Spleen (tissue), 11 donors: ENCODE measurements around the gene ZNF680. TPM values are rescaled to one million over a fixed set of nuclear protein-coding genes. Genes with fewer than 3 reads are reported as not detected.

Source experiments
- DNase-seq: peaks from one replicate; pipeline ENCODE4 v3.0.0-alpha.2; 2020
- H3K27ac ChIP-seq, 8 donors: fragments of 200-600 bp; sonication (generic) in 7 of 8; 1 replicate in 4 of 8; 2 replicates in 4 of 8; pipeline versions ENCODE4 v1.5.0 to v1.8.0; 2016 to 2021; ENCODE audit warnings: inconsistent platforms in 4 of 8, mild to moderate bottlenecking in 4 of 8, moderate library complexity in 1 of 8
- H3K27me3 ChIP-seq, 7 donors: fragments of 200-600 bp; sonication (generic) in 6 of 7; replicated peaks in 1 of 7; 1 replicate in 4 of 7; 2 replicates in 3 of 7; pipeline versions ENCODE4 v1.5.0 to v1.8.0; 2016 to 2021; ENCODE audit warnings: inconsistent platforms in 3 of 7, mild to moderate bottlenecking in 1 of 7
- H3K36me3 ChIP-seq, 6 donors: fragments of 200-600 bp; sonication (generic) in 5 of 6; 1 replicate in 4 of 6; 2 replicates in 2 of 6; pipeline versions ENCODE4 v1.5.0 to v1.8.0; 2016 to 2021; ENCODE audit warnings: inconsistent platforms in 2 of 6
- H3K4me1 ChIP-seq, 6 donors: fragments of 200-600 bp; sonication (generic) in 5 of 6; 1 replicate in 3 of 6; 2 replicates in 3 of 6; pipeline versions ENCODE4 v1.5.0 to v1.8.0; 2016 to 2021; ENCODE audit warnings: inconsistent platforms in 3 of 6
- H3K4me3 ChIP-seq, 8 donors: fragments of 200-600 bp; sonication (generic) in 7 of 8; 1 replicate in 4 of 8; 2 replicates in 4 of 8; pipeline versions ENCODE4 v1.5.0 to v1.8.0; 2016 to 2021; ENCODE audit warnings: inconsistent platforms in 4 of 8, mild to moderate bottlenecking in 4 of 8, moderate library complexity in 2 of 8
- H3K9me3 ChIP-seq, 8 donors: fragments of 200-600 bp; sonication (generic) in 7 of 8; 1 replicate in 4 of 8; 2 replicates in 4 of 8; pipeline versions ENCODE4 v1.5.0 to v1.8.0; 2016 to 2021; ENCODE audit warnings: inconsistent platforms in 4 of 8
- CTCF ChIP-seq, 11 experiments: fragments of 200-600 bp in 7 of 11; fragments of 450-650 bp in 4 of 11; sonication (generic) in 4 of 11; IDR thresholded peaks in 8 of 11; conservative IDR thresholded peaks in 3 of 11; 1 replicate in 7 of 11; 2 replicates in 4 of 11; pipeline versions ENCODE4 v1.4.0 to v1.8.0; 2016 to 2021; ENCODE audit warnings: antibody characterized with exemption in 11 of 11, inconsistent platforms in 4 of 11, mild to moderate bottlenecking in 1 of 11
- POLR2A ChIP-seq, 3 donors: fragments of 450-650 bp; IDR thresholded peaks; one replicate each; pipeline ENCODE4 v1.5.1; 2017; ENCODE audit warnings: antibody characterized with exemption in 3 of 3, mild to moderate bottlenecking in 1 of 3
- POLR2AphosphoS5 ChIP-seq, 3 donors: sonication (generic); formaldehyde crosslinking; IDR thresholded peaks; one replicate each; pipeline ENCODE4 v1.5.1; 2017; ENCODE audit warnings: antibody characterized with exemption in 3 of 3
- WGBS, 5 donors: extraction: QIAGEN DNeasy Blood & Tissue Kit in 3 of 5; methylation state at CpG; one replicate each; pipeline versions ENCODE4 v1.1.5 to v1.1.7; 2013 to 2018; 5-methylcytosine and 5-hydroxymethylcytosine counted together
- intact Hi-C: fragments of 100-400 bp; cut with DNase I; formaldehyde crosslinking; loops from one replicate; pipeline ENCODE4 v1.15.0; 2023; ENCODE audit warnings: low total_unique reads
- polyA plus RNA-seq, 3 donors: library from polyadenylated mRNA; stranded (reverse); fragments of 200-250 nt; gene quantifications; one replicate each; pipeline ENCODE4 v1.2.1, GENCODE V29; 2013
- total RNA-seq, 7 donors: library from RNA; depleted of rRNA in 3 of 7; stranded (reverse); fragments of >200 nt in 3 of 7; fragmentation: NEBNext Ultra II Directional in 4 of 7; extraction: Animal tissue kit (Norgen Biotek cat#: 25700) in 4 of 7; gene quantifications; one replicate each; pipeline versions ENCODE4 v1.1.0 to v1.2.1, GENCODE V29; 2016 to 2021
- donor health status: healthy with polysubstance abuse.
- donor health status: DM: no; HTN: no; CAD: no; lungs with moderate emphysema.
- donor health status: DM: no; HTN: no; CAD: no.
- donor health status: Bipolar disorder and iron deficiency.
- donor health status: healthy.
- donor health status: DM: no; HTN: no; CAD: no.
- donor health status: DM: yes; HTN: yes; CAD: no.

The ZNF680 gene
- total and polyA plus RNA-seq, 10 donors = 5.0 to 47.8 (median 23.5) TPM

- TF ChIP-seq POLR2AphosphoS5 (IDR thresholded peaks at IDR 0.05) = no peak
- TF ChIP-seq CTCF (IDR thresholded peaks at IDR 0.05 in 8 of 11, conservative IDR thresholded peaks at IDR 0.05 in 3 of 11) = no peak
- TF ChIP-seq POLR2A (IDR thresholded peaks at IDR 0.05) = no peak
- Histone ChIP-seq H3K36me3 (peaks cover 0 to 35% (median 8%) of the 10 kb centered on the region in 6 donors), H3K4me3 (no peak overlapping the region), H3K27me3 (no peaks in the 10 kb centered on the region), H3K27ac (peak overlapping the region in 6 of 8 donors; percentile 33 to 68 (median 55)), H3K4me1 (peaks cover 2 to 58% (median 46%) of the 10 kb centered on the region in 6 donors), H3K9me3 (peaks cover 0 to 46% (median 31%) of the 10 kb centered on the region in 8 donors)
- 63 to 86% (median 75%) methylated on average over 5 of the region's 5 CpGs for WGBS, 5 donors
- intact Hi-C loops = loop anchor here (5.0 kb wide), 1 partner anchor 237 kb away; no protein-coding TSS in a partner anchor
- no peak for DNase-seq
Measured at GRCh38 chr7:64559206-64559605, 3.7 kb downstream of the ZNF680 start.

GRCh38 chr7:64558781-64559180 lies 4.1 kb downstream of the ZNF680 start:
- Histone ChIP-seq H3K36me3 (peaks cover 0 to 38% (median 8%) of the 10 kb centered on the region in 6 donors), H3K4me3 (no peak overlapping the region), H3K27me3 (no peaks in the 10 kb centered on the region), H3K27ac (peak overlapping the region in 6 of 8 donors; percentile 33 to 68 (median 55)), H3K9me3 (peaks cover 0 to 51% (median 33%) of the 10 kb centered on the region in 8 donors), H3K4me1 (peaks cover 2 to 55% (median 45%) of the 10 kb centered on the region in 6 donors)
- intact Hi-C loops = loop anchor here (5.0 kb wide), 1 partner anchor 236 kb away; no protein-coding TSS in a partner anchor
- WGBS, 5 donors = 61 to 85% (median 80%) methylated on average over 4 of the region's 4 CpGs
- DNase-seq = no peak
- no peak for TF ChIP-seq POLR2AphosphoS5 (IDR thresholded peaks at IDR 0.05)
- TF ChIP-seq POLR2A (IDR thresholded peaks at IDR 0.05) = no peak
- no peak for TF ChIP-seq CTCF (IDR thresholded peaks at IDR 0.05 in 8 of 11, conservative IDR thresholded peaks at IDR 0.05 in 3 of 11)

GRCh38 chr7:64558323-64558705 lies 4.6 kb downstream of the ZNF680 start:
- TF ChIP-seq POLR2AphosphoS5 (IDR thresholded peaks at IDR 0.05) (no peak), POLR2A (IDR thresholded peaks at IDR 0.05) (no peak), CTCF (IDR thresholded peaks at IDR 0.05 in 8 of 11, conservative IDR thresholded peaks at IDR 0.05 in 3 of 11) (no peak)
- H3K9me3 ChIP-seq = peaks cover 3 to 55% (median 36%) of the 10 kb centered on the region in 8 donors
- intact Hi-C loops = loop anchor here (5.0 kb wide), 1 partner anchor 236 kb away; no protein-coding TSS in a partner anchor
- H3K4me1 ChIP-seq = peaks cover 2 to 50% (median 41%) of the 10 kb centered on the region in 6 donors
- no peaks in the 10 kb centered on the region for H3K27me3 ChIP-seq
- WGBS, 5 donors = 90 to 97% (median 94%) methylated on average over 1 of the region's 1 CpG
- peaks cover 0 to 42% (median 8%) of the 10 kb centered on the region in 6 donors for H3K36me3 ChIP-seq
- H3K27ac ChIP-seq = peak overlapping the region in 4 of 8 donors; percentile 42 to 68 (median 58)
- H3K4me3 ChIP-seq = no peak overlapping the region
- DNase-seq = no peak

GRCh38 chr7:64557601-64558322 lies 5.1 kb downstream of the ZNF680 start:
- Histone ChIP-seq H3K36me3 (peaks cover 0 to 48% (median 9%) of the 10 kb centered on the region in 6 donors), H3K4me1 (peaks cover 2 to 47% (median 40%) of the 10 kb centered on the region in 6 donors), H3K27ac (peak overlapping the region in 2 of 8 donors; percentile 53 to 68), H3K9me3 (peaks cover 3 to 61% (median 41%) of the 10 kb centered on the region in 8 donors), H3K4me3 (no peak overlapping the region), H3K27me3 (no peaks in the 10 kb centered on the region)
- intact Hi-C loops = loop anchor here (5.0 kb wide), 1 partner anchor 235 kb away; no protein-coding TSS in a partner anchor
- DNase-seq = no peak
- TF ChIP-seq POLR2AphosphoS5 (IDR thresholded peaks at IDR 0.05) = no peak
- no peak for TF ChIP-seq CTCF (IDR thresholded peaks at IDR 0.05 in 8 of 11, conservative IDR thresholded peaks at IDR 0.05 in 3 of 11)
- TF ChIP-seq POLR2A (IDR thresholded peaks at IDR 0.05) = no peak
- 89 to 94% (median 92%) methylated on average over 8 of the region's 8 CpGs for WGBS, 5 donors
